HEK293 (cell line): ENCODE data around the gene CNOT2.

ENCODE experiments used
- BCL11A ChIP-seq: fragments of 450-650 bp; formaldehyde crosslinking; IDR thresholded peaks from 2 replicates; pipeline ENCODE4 v1.5.1; 2016; ENCODE audit warnings: low read depth, missing biosample characterization, missing genetic modification characterization
- BCL11B ChIP-seq: fragments of 450-650 bp; formaldehyde crosslinking; IDR thresholded peaks from 2 replicates; pipeline ENCODE4 v1.5.1; 2016; ENCODE audit warnings: low read depth, missing biosample characterization, missing genetic modification characterization
- EGR2 ChIP-seq: fragments of 450-650 bp; formaldehyde crosslinking; IDR thresholded peaks from 2 replicates; pipeline ENCODE4 v1.5.1; 2016; ENCODE audit warnings: low read depth, missing biosample characterization, missing genetic modification characterization
- GLIS2 ChIP-seq: fragments of 450-650 bp; formaldehyde crosslinking; IDR thresholded peaks from 2 replicates; pipeline ENCODE4 v1.5.1; 2016; ENCODE audit warnings: missing biosample characterization, missing genetic modification characterization
- KLF16 ChIP-seq: fragments of 450-650 bp; formaldehyde crosslinking; IDR thresholded peaks from 2 replicates; pipeline ENCODE4 v1.5.1; 2017; ENCODE audit warnings: missing biosample characterization, missing genetic modification characterization
- KLF17 ChIP-seq: fragments of 450-650 bp; formaldehyde crosslinking; IDR thresholded peaks from 2 replicates; pipeline ENCODE4 v1.5.1; 2016; ENCODE audit warnings: missing biosample characterization, missing genetic modification characterization
- MZF1 ChIP-seq: fragments of 450-650 bp; formaldehyde crosslinking; IDR thresholded peaks from 2 replicates; pipeline ENCODE4 v1.5.1; 2017; ENCODE audit warnings: missing biosample characterization, missing genetic modification characterization, borderline replicate concordance
- ZBTB6 ChIP-seq: fragments of 450-650 bp; formaldehyde crosslinking; IDR thresholded peaks from 2 replicates; pipeline ENCODE4 v1.5.1; 2017; ENCODE audit warnings: missing biosample characterization, missing genetic modification characterization
- ZEB2 ChIP-seq: fragments of 450-650 bp; formaldehyde crosslinking; IDR thresholded peaks from 2 replicates; pipeline ENCODE4 v1.5.1; 2016; ENCODE audit warnings: missing biosample characterization, missing genetic modification characterization
- ZFP3 ChIP-seq: fragments of 450-650 bp; formaldehyde crosslinking; IDR thresholded peaks from 2 replicates; pipeline ENCODE4 v1.5.1; 2016; ENCODE audit warnings: low read depth, missing biosample characterization, missing genetic modification characterization
- ZFP37 ChIP-seq: fragments of 450-650 bp; formaldehyde crosslinking; IDR thresholded peaks from 2 replicates; pipeline ENCODE4 v1.5.1; 2016; ENCODE audit warnings: missing biosample characterization, missing genetic modification characterization
- ZNF10 ChIP-seq: fragments of 450-650 bp; formaldehyde crosslinking; IDR thresholded peaks from 2 replicates; pipeline ENCODE4 v1.5.1; 2017; ENCODE audit warnings: missing biosample characterization, missing genetic modification characterization
- ZNF112 ChIP-seq: fragments of 450-650 bp; formaldehyde crosslinking; IDR thresholded peaks from 2 replicates; pipeline ENCODE4 v1.5.0; 2017; ENCODE audit warnings: missing biosample characterization, missing genetic modification characterization
- ZNF133 ChIP-seq: fragments of 450-650 bp; formaldehyde crosslinking; IDR thresholded peaks from 2 replicates; pipeline ENCODE4 v1.5.1; 2016; ENCODE audit warnings: missing biosample characterization, missing genetic modification characterization
- ZNF140 ChIP-seq: fragments of 450-650 bp; formaldehyde crosslinking; IDR thresholded peaks from 2 replicates; pipeline ENCODE4 v1.5.1; 2016; ENCODE audit warnings: missing biosample characterization, missing genetic modification characterization
- ZNF16 ChIP-seq: fragments of 450-650 bp; formaldehyde crosslinking; IDR thresholded peaks from 2 replicates; pipeline ENCODE4 v1.5.1; 2016; ENCODE audit warnings: low read depth, missing biosample characterization, missing genetic modification characterization
- ZNF169 ChIP-seq: fragments of 450-650 bp; formaldehyde crosslinking; IDR thresholded peaks from 2 replicates; pipeline ENCODE4 v1.5.1; 2016; ENCODE audit warnings: missing biosample characterization, missing genetic modification characterization
- ZNF26 ChIP-seq: fragments of 450-650 bp; formaldehyde crosslinking; IDR thresholded peaks from 2 replicates; pipeline ENCODE4 v1.5.1; 2016; ENCODE audit warnings: missing biosample characterization, missing genetic modification characterization
- ZNF266 ChIP-seq: fragments of 450-650 bp; formaldehyde crosslinking; IDR thresholded peaks from 2 replicates; pipeline ENCODE4 v1.5.1; 2016; ENCODE audit warnings: missing biosample characterization, missing genetic modification characterization, low read depth
- ZNF274 ChIP-seq, 2 experiments: fragments of 200-500 bp in 1 of 2; fragments of 450-650 bp in 1 of 2; sonication (Bioruptor generic) in 1 of 2; formaldehyde crosslinking in 1 of 2; IDR thresholded peaks; 2 replicates each; pipeline versions ENCODE4 v1.5.1 to v1.6.1; 2014 to 2016; ENCODE audit warnings: borderline replicate concordance in 1 of 2, inconsistent platforms in 1 of 2, low read length in 1 of 2, missing biosample characterization in 1 of 2, missing genetic modification characterization in 1 of 2
- ZNF416 ChIP-seq: fragments of 450-650 bp; formaldehyde crosslinking; IDR thresholded peaks from 2 replicates; pipeline ENCODE4 v1.5.1; 2016; ENCODE audit warnings: missing biosample characterization, missing genetic modification characterization
- ZNF510 ChIP-seq: fragments of 450-650 bp; formaldehyde crosslinking; IDR thresholded peaks from 2 replicates; pipeline ENCODE4 v1.5.1; 2018; ENCODE audit warnings: mild to moderate bottlenecking, missing genetic modification characterization, missing biosample characterization; ENCODE audit not compliant: insufficient replicate concordance
- ZNF530 ChIP-seq: fragments of 450-650 bp; formaldehyde crosslinking; IDR thresholded peaks from 2 replicates; pipeline ENCODE4 v1.5.1; 2016; ENCODE audit warnings: low read depth, missing biosample characterization, missing genetic modification characterization
- ZNF555 ChIP-seq: fragments of 450-650 bp; formaldehyde crosslinking; conservative IDR thresholded peaks from 2 replicates; pipeline ENCODE4 v1.5.1; 2017; ENCODE audit warnings: missing biosample characterization, mild to moderate bottlenecking, missing genetic modification characterization, inconsistent platforms
- ZNF600 ChIP-seq: fragments of 450-650 bp; formaldehyde crosslinking; IDR thresholded peaks from 2 replicates; pipeline ENCODE4 v1.5.1; 2016; ENCODE audit warnings: missing biosample characterization, missing genetic modification characterization
- ZNF658 ChIP-seq: fragments of 450-650 bp; formaldehyde crosslinking; IDR thresholded peaks from 2 replicates; pipeline ENCODE4; 2016; ENCODE audit warnings: missing biosample characterization, missing genetic modification characterization
- ZNF707 ChIP-seq: fragments of 450-650 bp; formaldehyde crosslinking; IDR thresholded peaks from 2 replicates; pipeline ENCODE4 v1.5.1; 2016; ENCODE audit warnings: missing biosample characterization, missing genetic modification characterization
- ZNF785 ChIP-seq: fragments of 450-650 bp; formaldehyde crosslinking; IDR thresholded peaks from 2 replicates; pipeline ENCODE4 v1.5.1; 2016; ENCODE audit warnings: missing biosample characterization, missing genetic modification characterization
- ZNF791 ChIP-seq: fragments of 450-650 bp; formaldehyde crosslinking; IDR thresholded peaks from 2 replicates; pipeline ENCODE4 v1.5.1; 2016; ENCODE audit warnings: missing biosample characterization, missing genetic modification characterization
- ZSCAN16 ChIP-seq: fragments of 450-650 bp; formaldehyde crosslinking; IDR thresholded peaks from 2 replicates; pipeline ENCODE4 v1.5.1; 2016; ENCODE audit warnings: missing biosample characterization, missing genetic modification characterization
- TF ChIP-seq, protein P1 (sequence below): sonication (generic); formaldehyde crosslinking; IDR thresholded peaks from 2 replicates; pipeline ENCODE4 v1.8.1; 2022; ENCODE audit warnings: mild to moderate bottlenecking, moderate library complexity, missing genetic modification reagents

CNOT2 gene

DNA sequence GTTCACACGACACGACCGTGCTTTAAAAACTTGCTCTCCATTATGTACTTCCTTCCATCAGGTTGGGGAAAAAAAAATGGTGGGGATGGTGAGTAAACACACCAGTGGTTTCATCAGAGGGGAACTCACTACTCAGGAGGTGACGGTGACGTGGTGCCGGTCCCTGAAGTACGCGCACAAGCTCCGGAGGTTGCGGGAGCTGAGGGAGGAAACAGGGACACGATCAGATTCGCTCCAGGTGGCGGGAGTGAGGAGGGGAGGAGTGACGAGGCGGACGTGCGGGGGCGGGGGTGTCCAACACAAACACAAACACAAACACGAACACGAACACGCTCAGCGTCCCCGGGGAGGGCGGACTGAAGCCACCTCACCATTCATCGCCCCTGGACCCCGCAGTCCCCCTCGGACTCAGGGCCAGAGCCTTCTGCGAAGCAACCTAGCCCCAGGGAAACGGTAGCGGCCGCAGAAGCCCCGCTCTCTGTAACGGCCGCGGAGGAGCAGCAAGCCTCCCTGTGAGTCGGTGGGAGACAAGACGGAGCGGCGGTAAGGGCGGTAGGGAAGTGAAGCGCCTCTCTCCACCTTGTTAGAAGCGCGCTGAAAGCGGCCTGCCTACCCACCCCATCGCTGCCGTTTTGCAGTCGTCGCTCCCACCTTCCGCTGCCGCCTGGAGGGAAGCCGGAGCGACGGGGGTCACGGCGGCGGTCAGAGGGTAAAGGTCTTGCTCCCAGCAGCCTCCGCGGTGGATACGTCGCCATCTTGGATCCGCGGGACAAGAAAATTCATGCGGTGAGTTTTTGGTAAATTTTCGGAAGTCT lies at the start of gene CNOT2 (continued):
- TF ChIP-seq ZNF26 (tag by site-specific recombination) (no peak), ZNF416 (tag by site-specific recombination) (no peak), BCL11B (tag by site-specific recombination) (peak; percentile 97), KLF17 (tag by site-specific recombination) (peak; percentile 87), ZNF785 (peak; percentile 81; the same call in 1 of the 2 replicates), ZNF274 (IDR thresholded peaks at IDR 0.05; ENCODE audit: low read length) (no peak), ZNF274 (tag by site-specific recombination; IDR thresholded peaks at IDR 0.05; ENCODE audit: borderline replicate concordance) (no peak), ZNF707 (tag by site-specific recombination) (no peak), ZFP3 (tag by site-specific recombination) (peak; percentile 47; the same call in 1 of the 2 replicates), ZNF530 (no peak), ZNF600 (tag by site-specific recombination) (peak; percentile 96), ZNF266 (no peak), ZSCAN16 (0 out of 2 replicates have a peak, but pooled peaks have one; percentile 59), ZNF555 (no peak), ZNF112 (tag by site-specific recombination) (no peak), ZNF658 (tag by site-specific recombination) (no peak), ZNF10 (tag by site-specific recombination) (peak; percentile 91), ZEB2 (tag by site-specific recombination) (peak; percentile 97), BCL11A (tag by site-specific recombination) (peak; percentile 73; the same call in 1 of the 2 replicates), EGR2 (tag by site-specific recombination) (peak; percentile 87), ZNF133 (tag by site-specific recombination) (peak; percentile 39; the same call in 1 of the 2 replicates), ZNF791 (tag by site-specific recombination) (no peak), ZBTB6 (tag by site-specific recombination) (peak; percentile 46; the same call in 1 of the 2 replicates), ZNF169 (no peak; the same call in 1 of the 2 replicates), ZNF140 (tag by site-specific recombination) (no peak), ZFP37 (peak; percentile 83; the same call in 1 of the 2 replicates), KLF16 (tag by site-specific recombination) (peak; percentile 73), ZNF16 (tag by site-specific recombination) (0 out of 2 replicates have a peak, but pooled peaks have one; percentile 24), GLIS2 (tag by site-specific recombination) (peak; percentile 87), ZNF510 (tag by site-specific recombination) (peak; percentile 6), MZF1 (tag by site-specific recombination) (peak; percentile 74)
- TF ChIP-seq, protein P1, sequence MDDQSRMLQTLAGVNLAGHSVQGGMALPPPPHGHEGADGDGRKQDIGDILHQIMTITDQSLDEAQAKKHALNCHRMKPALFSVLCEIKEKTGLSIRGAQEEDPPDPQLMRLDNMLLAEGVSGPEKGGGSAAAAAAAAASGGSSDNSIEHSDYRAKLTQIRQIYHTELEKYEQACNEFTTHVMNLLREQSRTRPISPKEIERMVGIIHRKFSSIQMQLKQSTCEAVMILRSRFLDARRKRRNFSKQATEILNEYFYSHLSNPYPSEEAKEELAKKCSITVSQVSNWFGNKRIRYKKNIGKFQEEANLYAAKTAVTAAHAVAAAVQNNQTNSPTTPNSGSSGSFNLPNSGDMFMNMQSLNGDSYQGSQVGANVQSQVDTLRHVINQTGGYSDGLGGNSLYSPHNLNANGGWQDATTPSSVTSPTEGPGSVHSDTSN (CRISPR knock-in tag): peak; percentile 85
